ENCODE measurements around the gene SRRM2. TPM values are rescaled to one million over a fixed set of nuclear protein-coding genes. Genes with fewer than 3 reads are reported as not detected.

The SRRM2 gene
- total RNA-seq, 1 donor from 2014 or later, result 699 TPM

GRCh38 chr16:2708955-2709587 lies 43.4 kb upstream of the SRRM2 start:
- no peaks in the 10 kb centered on the region for H3K9me3 Mint-ChIP-seq (ENCODE audit: unreplicated experiment)
- TF ChIP-seq CTCF (IDR thresholded peaks at IDR 0.05; ENCODE audit: partially characterized antibody, unreplicated experiment), result no peak
- peaks cover 8% of the 10 kb centered on the region for H3K27me3 Mint-ChIP-seq (ENCODE audit: unreplicated experiment)
- no peak overlapping the region for H3K4me3 Mint-ChIP-seq (ENCODE audit: unreplicated experiment)
- H3K27ac Mint-ChIP-seq (ENCODE audit: unreplicated experiment), result no peak overlapping the region
- peaks cover 5% of the 10 kb centered on the region for H3K4me1 Mint-ChIP-seq (ENCODE audit: low read depth, unreplicated experiment)
- no peak for DNase-seq
- no peaks in the 10 kb centered on the region for H3K36me3 Mint-ChIP-seq (ENCODE audit: unreplicated experiment)

GRCh38 chr16:2709588-2709984 lies 42.9 kb upstream of the SRRM2 start:
- H3K4me3 Mint-ChIP-seq (ENCODE audit: unreplicated experiment), result no peak overlapping the region
- DNase-seq, result peak; percentile 12
- no peaks in the 10 kb centered on the region for H3K9me3 Mint-ChIP-seq (ENCODE audit: unreplicated experiment)
- no peak overlapping the region for H3K27ac Mint-ChIP-seq (ENCODE audit: unreplicated experiment)
- peaks cover 10% of the 10 kb centered on the region for H3K27me3 Mint-ChIP-seq (ENCODE audit: unreplicated experiment)
- peaks cover 5% of the 10 kb centered on the region for H3K4me1 Mint-ChIP-seq (ENCODE audit: low read depth, unreplicated experiment)
- H3K36me3 Mint-ChIP-seq (ENCODE audit: unreplicated experiment), result no peaks in the 10 kb centered on the region
- TF ChIP-seq CTCF (IDR thresholded peaks at IDR 0.05; ENCODE audit: partially characterized antibody, unreplicated experiment), result no peak

GRCh38 chr16:2710021-2710710 lies 42.3 kb upstream of the SRRM2 start:
- no peak overlapping the region for H3K4me3 Mint-ChIP-seq (ENCODE audit: unreplicated experiment)
- no peak for TF ChIP-seq CTCF (IDR thresholded peaks at IDR 0.05; ENCODE audit: partially characterized antibody, unreplicated experiment)
- no peaks in the 10 kb centered on the region for H3K36me3 Mint-ChIP-seq (ENCODE audit: unreplicated experiment)
- peaks cover 13% of the 10 kb centered on the region for H3K27me3 Mint-ChIP-seq (ENCODE audit: unreplicated experiment)
- peaks cover 5% of the 10 kb centered on the region for H3K4me1 Mint-ChIP-seq (ENCODE audit: low read depth, unreplicated experiment)
- DNase-seq, result no peak
- H3K27ac Mint-ChIP-seq (ENCODE audit: unreplicated experiment), result no peak overlapping the region
- no peaks in the 10 kb centered on the region for H3K9me3 Mint-ChIP-seq (ENCODE audit: unreplicated experiment)

- no peaks in the 10 kb centered on the region for H3K36me3 Mint-ChIP-seq (ENCODE audit: unreplicated experiment)
- peaks cover 5% of the 10 kb centered on the region for H3K4me1 Mint-ChIP-seq (ENCODE audit: low read depth, unreplicated experiment)
- H3K9me3 Mint-ChIP-seq (ENCODE audit: unreplicated experiment), result no peaks in the 10 kb centered on the region
- no peak for DNase-seq
- H3K4me3 Mint-ChIP-seq (ENCODE audit: unreplicated experiment), result no peak overlapping the region
- H3K27me3 Mint-ChIP-seq (ENCODE audit: unreplicated experiment), result peaks cover 13% of the 10 kb centered on the region
- TF ChIP-seq CTCF (IDR thresholded peaks at IDR 0.05; ENCODE audit: partially characterized antibody, unreplicated experiment), result no peak
- no peak overlapping the region for H3K27ac Mint-ChIP-seq (ENCODE audit: unreplicated experiment)
Measured at GRCh38 chr16:2710711-2711231, 41.7 kb upstream of the SRRM2 start.

All from glutamatergic neuron (in vitro differentiated cells).